GM12878 (cell line): ENCODE results near the gene UBL4A. TPM values are rescaled to one million over a fixed set of nuclear protein-coding genes. Genes with fewer than 3 reads are reported as not detected.

ENCODE experiments used
- ASH2L ChIP-seq: fragments of 300-600, 200-600 bp; sonication (generic); IDR thresholded peaks from 2 replicates; pipeline ENCODE4 v1.6.1; 2017; ENCODE audit warnings: low read depth, mild to moderate bottlenecking, borderline replicate concordance
- ATF3 ChIP-seq: IDR thresholded peaks from 2 replicates; pipeline ENCODE4 v1.6.1; 2011; ENCODE audit warnings: low read depth, mild to moderate bottlenecking, low read length, moderate library complexity, borderline replicate concordance; ENCODE audit errors: extremely low read depth
- BHLHE40 ChIP-seq, 2 experiments: fragments of 450-650 bp in 1 of 2; IDR thresholded peaks; 2 replicates each; pipeline ENCODE4 v1.6.1; 2011 to 2017; ENCODE audit warnings: low read depth in 2 of 2, borderline replicate concordance in 1 of 2, improper control_type of control experiment in 1 of 2, low read length in 1 of 2, mild to moderate bottlenecking in 1 of 2
- CTCF ChIP-seq, 3 experiments: IDR thresholded peaks in 2 of 3; conservative IDR thresholded peaks in 1 of 3; 2 replicates each; pipeline ENCODE4 v1.5.1; 2011; ENCODE audit warnings: low read depth in 3 of 3, low read length in 3 of 3, mild to moderate bottlenecking in 3 of 3, control low read depth in 2 of 3, moderate library complexity in 2 of 3, inconsistent platforms in 1 of 3, mixed read lengths in 1 of 3; ENCODE audit not compliant: control insufficient read depth in 2 of 3, insufficient read depth in 1 of 3; ENCODE audit errors: extremely low read depth in 1 of 3
- EGR1 ChIP-seq, 2 experiments: IDR thresholded peaks; 1 replicate in 1 of 2; 2 replicates in 1 of 2; pipeline ENCODE4 v1.6.1; 2011 to 2012; ENCODE audit warnings: low read depth in 2 of 2, low read length in 2 of 2, borderline replicate concordance in 1 of 2, mild to moderate bottlenecking in 1 of 2, moderate library complexity in 1 of 2
- ELK1 ChIP-seq: IDR thresholded peaks from 2 replicates; pipeline ENCODE4 v1.6.1; 2012; ENCODE audit warnings: low read depth, low read length, improper control_type of control experiment
- MAX ChIP-seq: IDR thresholded peaks from 2 replicates; pipeline ENCODE4 v1.6.1; 2012; ENCODE audit warnings: low read depth, low read length, improper control_type of control experiment
- NR2F1 ChIP-seq: fragments of 450-650 bp; conservative IDR thresholded peaks from 2 replicates; pipeline ENCODE4 v1.6.1; 2017; ENCODE audit warnings: mild to moderate bottlenecking
- PAX5 ChIP-seq: IDR thresholded peaks from 2 replicates; pipeline ENCODE4 v1.6.1; 2011; ENCODE audit warnings: low read depth, low read length, borderline replicate concordance
- RB1 ChIP-seq: fragments of 450-650 bp; formaldehyde crosslinking; IDR thresholded peaks from 2 replicates; pipeline ENCODE4 v1.6.1; 2017; ENCODE audit warnings: mild to moderate bottlenecking, borderline replicate concordance
- RELB ChIP-seq: fragments of 450-650 bp; IDR thresholded peaks from 2 replicates; pipeline ENCODE4 v1.6.1; 2017; ENCODE audit warnings: low read depth, mild to moderate bottlenecking, moderate library complexity
- SIN3A ChIP-seq: IDR thresholded peaks from 2 replicates; pipeline ENCODE4 v1.6.1; 2012; ENCODE audit warnings: low read depth, low read length, improper control_type of control experiment
- SMARCA5 ChIP-seq: fragments of 450-650 bp; IDR thresholded peaks from 2 replicates; pipeline ENCODE4 v1.6.1; 2017; ENCODE audit warnings: mild to moderate bottlenecking
- TBL1XR1 ChIP-seq: IDR thresholded peaks from 2 replicates; pipeline ENCODE4 v1.6.1; 2012; ENCODE audit warnings: low read depth, low read length, improper control_type of control experiment
- TCF12 ChIP-seq: IDR thresholded peaks from 2 replicates; pipeline ENCODE4 v1.6.1; 2011; ENCODE audit warnings: low read depth, mild to moderate bottlenecking, low read length
- YY1 ChIP-seq: IDR thresholded peaks from 2 replicates; pipeline ENCODE4 v1.6.1; 2011; ENCODE audit warnings: low read depth, mild to moderate bottlenecking, low read length
- ZNF207 ChIP-seq: fragments of 450-650 bp; IDR thresholded peaks from 2 replicates; pipeline ENCODE4 v1.6.1; 2014; ENCODE audit warnings: antibody characterized with exemption, mild to moderate bottlenecking, borderline replicate concordance
- ZNF592 ChIP-seq: fragments of 450-650 bp; IDR thresholded peaks from 2 replicates; pipeline ENCODE4 v1.6.1; 2017; ENCODE audit warnings: mild to moderate bottlenecking, moderate library complexity
- polyA plus RNA-seq, 11 experiments: library from polyadenylated mRNA; depleted of rRNA in 4 of 11; unstranded in 6 of 11; stranded (reverse) in 5 of 11; fragments of >200 nt; fragmentation: Nextera tagmentation in 4 of 11; fragmentation: Illumina TruSeq in 1 of 11; extraction: Ambion mirVana in 4 of 11; extraction: Trizol in 1 of 11; gene quantifications; 1 replicate in 1 of 11; 2 replicates in 10 of 11; pipeline versions ENCODE4 v1.2.1 to v1.2.3, GENCODE V29; 2011 to 2016; ENCODE audit warnings: inconsistent platforms in 2 of 11, missing spikeins in 2 of 11, low read depth in 1 of 11
- total RNA-seq, 4 experiments: library from RNA; depleted of rRNA in 3 of 4; stranded (reverse); fragments of >200 nt in 3 of 4; fragmentation: Illumina TruSeq in 1 of 4; extraction: Trizol in 1 of 4; gene quantifications; 2 replicates each; pipeline versions ENCODE4 v1.2.1 to v1.2.3, GENCODE V29; 2013 to 2021

Gene UBL4A
- total and polyA plus RNA-seq, 10 of the 15 experiments (the other 5 are each of a cell fraction or from before 2014, with no cell fraction given): 4.2 to 49.9 (median 34.0) TPM

- peak; percentile 93; the same call in 1 of the 2 replicates for TF ChIP-seq RB1
- TF ChIP-seq ATF3: 0 out of 2 replicates have a peak, but pooled peaks have one; percentile 22
- peak; percentile 86; the same call in 1 of the 2 replicates for TF ChIP-seq ZNF207
- TF ChIP-seq TBL1XR1: 0 out of 2 replicates have a peak, but pooled peaks have one; percentile 32
- TF ChIP-seq MAX: peak; percentile 59; the same call in 1 of the 2 replicates
- TF ChIP-seq EGR1 (IDR thresholded peaks at IDR 0.05; ENCODE audit: borderline replicate concordance in 1 of 2, low read depth in 2 of 2, low read length in 2 of 2): peak in 1 of 2 experiments; percentile 58; a peak in 2 of 3 replicates
- TF ChIP-seq ELK1: 0 out of 2 replicates have a peak, but pooled peaks have one; percentile 18
- peak; percentile 39; the same call in 1 of the 2 replicates for TF ChIP-seq NR2F1
- peak; percentile 96 for TF ChIP-seq SMARCA5
- TF ChIP-seq RELB: peak; percentile 45; the same call in 1 of the 2 replicates
- TF ChIP-seq CTCF (IDR thresholded peaks at IDR 0.05 in 2 of 3, conservative IDR thresholded peaks at IDR 0.05 in 1 of 3; ENCODE audit: control insufficient read depth in 2 of 3, extremely low read depth in 1 of 3, insufficient read depth in 1 of 3, low read depth in 3 of 3, low read length in 3 of 3): peak; percentile 98 to 100 (median 100); a peak in 5 of 6 replicates
- TF ChIP-seq BHLHE40 (IDR thresholded peaks at IDR 0.05; ENCODE audit: borderline replicate concordance in 1 of 2, low read depth in 2 of 2, low read length in 1 of 2): peak; percentile 60 to 64; a peak in 3 of 4 replicates
- TF ChIP-seq TCF12: 0 out of 2 replicates have a peak, but pooled peaks have one; percentile 40
- TF ChIP-seq SIN3A: 0 out of 2 replicates have a peak, but pooled peaks have one; percentile 22
- peak; percentile 98 for TF ChIP-seq PAX5
- peak; percentile 90 for TF ChIP-seq YY1
- no peak for TF ChIP-seq ASH2L
- TF ChIP-seq ZNF592: peak; percentile 89
These were observed 48.3 kb upstream of the UBL4A start (continued) for GRCh38 chrX:154534526-154535322.
